Measurements from ENCODE around the gene PTPRT. TPM values are rescaled to one million over a fixed set of nuclear protein-coding genes. Genes with fewer than 3 reads are reported as not detected.

The PTPRT gene

GRCh38 chr20:42024653-42025052, 1165.1 kb downstream of the PTPRT start:
- no peak overlapping the region for H4K91ac ChIP-seq (ENCODE audit: low read length)
- H3K79me1 ChIP-seq (replicated peaks; ENCODE audit: low read length, poor library complexity, severe bottlenecking), result no peaks in the 10 kb centered on the region
- H3K36me3 ChIP-seq (ENCODE audit: control insufficient read depth in 1 of 2, insufficient read depth in 2 of 2, low read depth in 1 of 2, low read length in 2 of 2), result no peaks in the 10 kb centered on the region
- no peak overlapping the region for H3K18ac ChIP-seq (ENCODE audit: low read depth in 1 of 2, low read length in 2 of 2)
- no peak overlapping the region for H3K4me3 ChIP-seq (ENCODE audit: insufficient read depth in 1 of 2, low read depth in 1 of 2, low read length in 2 of 2)
- no peak overlapping the region for H2BK5ac ChIP-seq (ENCODE audit: low read depth, low read length, poor library complexity, severe bottlenecking)
- H3K23ac ChIP-seq (ENCODE audit: low read length in 2 of 2), result no peak overlapping the region
- H3K4me1 ChIP-seq (ENCODE audit: control insufficient read depth, insufficient read depth, low read depth, low read length), result no peaks in the 10 kb centered on the region
- H3K9ac ChIP-seq (ENCODE audit: low read length), result no peak overlapping the region
- no peak overlapping the region for H2BK12ac ChIP-seq (ENCODE audit: low read length in 2 of 2)
- WGBS, result 25% methylated on average over 5 of the region's 5 CpGs
- no peaks in the 10 kb centered on the region for H3K27me3 ChIP-seq (ENCODE audit: control insufficient read depth in 1 of 2, insufficient read depth in 1 of 2, low read length in 2 of 2)
- no peak overlapping the region for H3K27ac ChIP-seq (ENCODE audit: low read length, poor library complexity, severe bottlenecking)
- no peak overlapping the region for H2AK5ac ChIP-seq (ENCODE audit: low read length, severe bottlenecking)
- no peak overlapping the region for H2BK120ac ChIP-seq (ENCODE audit: low read depth, low read length)
- no peak overlapping the region for H3K14ac ChIP-seq (ENCODE audit: low read length in 2 of 2)
- no peak overlapping the region for H4K8ac ChIP-seq (ENCODE audit: low read length)
- H2AFZ ChIP-seq (ENCODE audit: low read depth, low read length), result no peak overlapping the region
- H2BK15ac ChIP-seq (ENCODE audit: low read depth, poor library complexity, severe bottlenecking), result no peak overlapping the region
- H3K4ac ChIP-seq (ENCODE audit: low read depth in 1 of 2, low read length in 2 of 2), result no peak overlapping the region
- H3K9me3 ChIP-seq (ENCODE audit: control insufficient read depth, low read length), result no peaks in the 10 kb centered on the region
- no peak overlapping the region for H3K4me2 ChIP-seq (ENCODE audit: low read length, poor library complexity, severe bottlenecking)
- DNase-seq, result no peak

Small RNAs within 50 kb of the gene (small RNA-seq; reads per million reads assigned to genes)
- not detected for gene RN7SKP100 (ENCODE audit: low read depth)
